ENCODE measurements around the gene RAB40A.
"Not testable (repeated sequence)": the region's sequence is repeated elsewhere in the genome, so short reads cannot be mapped to it uniquely, and the experiment has no call there.

RAB40A gene

GRCh38 chrX:103460001-103460755, 59.1 kb downstream of the RAB40A start:
- DNase-seq, result not testable (repeated sequence)

DNA sequence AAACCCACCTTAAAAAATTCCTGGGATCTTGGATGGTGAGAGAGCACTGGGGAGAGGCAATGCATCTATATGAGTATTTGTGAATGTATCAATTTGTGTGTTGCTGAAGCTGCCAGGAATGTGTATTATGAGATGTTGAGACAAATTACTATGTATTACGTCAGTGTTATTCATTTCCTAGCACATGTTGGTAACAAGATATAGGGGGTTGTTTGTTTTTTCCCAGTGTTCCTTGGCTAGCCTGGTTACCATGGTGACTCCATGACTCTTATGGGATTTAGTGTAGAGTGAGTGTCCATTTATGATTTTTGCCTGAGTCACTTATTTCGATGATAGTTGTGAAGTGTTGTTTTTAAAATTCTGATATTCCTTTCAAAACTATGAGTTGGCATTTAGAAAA, 65.6 kb downstream of the RAB40A start:
- no peak for DNase-seq

All from hippocampal formation (tissue), 2 donors.